ENCODE data around the gene COG8. TPM values are rescaled to one million over a fixed set of nuclear protein-coding genes. Genes with fewer than 3 reads are reported as not detected.

Gene COG8
- total and polyA plus RNA-seq, 2 experiments from 2014 or later: 21.4 to 79.9 TPM

DNA sequence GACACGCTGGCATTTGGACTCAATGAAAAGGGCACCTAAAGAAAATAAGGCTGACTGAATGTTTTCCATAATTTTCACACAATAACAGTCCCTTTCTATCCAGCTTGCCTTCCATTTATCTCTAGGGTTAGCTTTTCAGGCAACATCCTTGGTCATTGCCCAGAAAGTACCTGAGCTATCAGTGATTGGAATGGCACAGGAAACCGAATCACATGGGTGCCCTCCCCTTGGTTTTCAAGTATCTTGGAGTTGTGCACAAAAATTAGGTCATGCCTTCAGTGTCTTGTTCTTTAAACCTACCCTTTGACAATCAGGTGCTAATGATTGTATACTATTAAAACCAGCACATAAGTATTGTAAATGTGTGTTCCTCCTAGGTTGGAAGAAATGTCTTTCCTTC, 31.5 kb downstream of the COG8 start (continued):
- TF ChIP-seq, protein P1, sequence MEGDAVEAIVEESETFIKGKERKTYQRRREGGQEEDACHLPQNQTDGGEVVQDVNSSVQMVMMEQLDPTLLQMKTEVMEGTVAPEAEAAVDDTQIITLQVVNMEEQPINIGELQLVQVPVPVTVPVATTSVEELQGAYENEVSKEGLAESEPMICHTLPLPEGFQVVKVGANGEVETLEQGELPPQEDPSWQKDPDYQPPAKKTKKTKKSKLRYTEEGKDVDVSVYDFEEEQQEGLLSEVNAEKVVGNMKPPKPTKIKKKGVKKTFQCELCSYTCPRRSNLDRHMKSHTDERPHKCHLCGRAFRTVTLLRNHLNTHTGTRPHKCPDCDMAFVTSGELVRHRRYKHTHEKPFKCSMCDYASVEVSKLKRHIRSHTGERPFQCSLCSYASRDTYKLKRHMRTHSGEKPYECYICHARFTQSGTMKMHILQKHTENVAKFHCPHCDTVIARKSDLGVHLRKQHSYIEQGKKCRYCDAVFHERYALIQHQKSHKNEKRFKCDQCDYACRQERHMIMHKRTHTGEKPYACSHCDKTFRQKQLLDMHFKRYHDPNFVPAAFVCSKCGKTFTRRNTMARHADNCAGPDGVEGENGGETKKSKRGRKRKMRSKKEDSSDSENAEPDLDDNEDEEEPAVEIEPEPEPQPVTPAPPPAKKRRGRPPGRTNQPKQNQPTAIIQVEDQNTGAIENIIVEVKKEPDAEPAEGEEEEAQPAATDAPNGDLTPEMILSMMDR (conservative IDR thresholded peaks at IDR 0.05; ENCODE audit: low read depth in 2 of 2): no peak
- TF ChIP-seq POLR2AphosphoS5 (IDR thresholded peaks at IDR 0.05; ENCODE audit: low read depth) (no peak), JUNB (IDR thresholded peaks at IDR 0.05; ENCODE audit: unreplicated experiment) (no peak), EZH2phosphoT487 (IDR thresholded peaks at IDR 0.05; ENCODE audit: unreplicated experiment) (no peak), EZH2 (IDR thresholded peaks at IDR 0.05; ENCODE audit: low read depth, unreplicated experiment) (no peak)

DNA sequence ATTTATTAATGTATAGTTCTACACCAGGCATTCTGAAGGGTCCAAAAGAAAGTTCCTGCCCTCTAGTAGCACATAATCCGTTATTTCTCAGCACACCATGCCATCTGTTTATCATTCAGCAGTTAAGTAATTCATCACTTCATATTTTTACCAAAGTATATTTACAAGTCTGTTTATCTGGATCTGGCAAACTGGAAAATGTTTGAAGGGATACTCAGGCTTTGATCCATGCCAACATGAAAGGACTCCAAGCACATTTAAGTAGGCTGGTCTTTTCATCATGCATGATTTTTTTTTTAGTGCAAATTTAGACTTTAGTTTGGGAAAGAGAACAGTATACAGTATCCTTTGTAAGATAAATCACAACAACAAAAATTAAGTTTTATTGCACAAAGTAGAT, 32.3 kb downstream of the COG8 start:
- 0 out of 2 replicates have a peak, but pooled peaks cover under 1% of the 10 kb centered on the region for H4K20me1 ChIP-seq (replicated peaks; ENCODE audit: insufficient read depth)
- H3K79me2 ChIP-seq (replicated peaks; ENCODE audit: insufficient read depth): peaks cover 3% of the 10 kb centered on the region; the same call in 1 of the 2 replicates
- H3K9me3 Mint-ChIP-seq: no peaks in the 10 kb centered on the region
- H3K36me3 ChIP-seq (ENCODE audit: insufficient read depth): no peaks in the 10 kb centered on the region
- ATAC-seq (no peak), DNase-seq (ENCODE audit: low spot score) (no peak)
- H3K36me3 Mint-ChIP-seq (ENCODE audit: low read depth): peaks cover 1% of the 10 kb centered on the region; the same call in 1 of the 3 replicates
- H3K27me3 ChIP-seq (ENCODE audit: insufficient read depth): no peaks in the 10 kb centered on the region
- no peak overlapping the region for H3K4me3 Mint-ChIP-seq
- no peak overlapping the region for H3K27ac Mint-ChIP-seq
- no peak overlapping the region for H3K27ac ChIP-seq (ENCODE audit: low read depth)
- H3K9me2 ChIP-seq (ENCODE audit: insufficient read depth): no peaks in the 10 kb centered on the region
- peaks cover 6% of the 10 kb centered on the region; the same call in 1 of the 2 replicates for H3K4me1 ChIP-seq (ENCODE audit: insufficient read depth)
- peaks cover 2% of the 10 kb centered on the region for H3K4me1 Mint-ChIP-seq
- H3F3A ChIP-seq (replicated peaks; ENCODE audit: low read depth): peaks cover 5% of the 10 kb centered on the region
- peaks cover 2% of the 10 kb centered on the region for H3K27me3 Mint-ChIP-seq (ENCODE audit: insufficient read depth, low read depth, poor library complexity)
- no peak overlapping the region for H3K4me3 ChIP-seq
- no peak overlapping the region for H3K4me2 ChIP-seq
- no peak overlapping the region for H2AFZ ChIP-seq
- TF ChIP-seq, protein P1 (conservative IDR thresholded peaks at IDR 0.05; ENCODE audit: low read depth in 2 of 2): no peak
- TF ChIP-seq STAT1 (IDR thresholded peaks at IDR 0.05; ENCODE audit: unreplicated experiment) (no peak), EZH2phosphoT487 (IDR thresholded peaks at IDR 0.05; ENCODE audit: unreplicated experiment) (no peak), EZH2 (IDR thresholded peaks at IDR 0.05; ENCODE audit: low read depth, unreplicated experiment) (no peak), ZNF114 (CRISPR knock-in tag; IDR thresholded peaks at IDR 0.05) (no peak), ZNF331 (CRISPR knock-in tag; IDR thresholded peaks at IDR 0.05; ENCODE audit: low read depth) (no peak), CREB1 (CRISPR knock-in tag; IDR thresholded peaks at IDR 0.05; ENCODE audit: low read depth) (no peak), POLR2AphosphoS5 (IDR thresholded peaks at IDR 0.05; ENCODE audit: low read depth) (no peak), NANOG (IDR thresholded peaks at IDR 0.05; ENCODE audit: borderline replicate concordance) (no peak)
- TF ChIP-seq, protein P2, sequence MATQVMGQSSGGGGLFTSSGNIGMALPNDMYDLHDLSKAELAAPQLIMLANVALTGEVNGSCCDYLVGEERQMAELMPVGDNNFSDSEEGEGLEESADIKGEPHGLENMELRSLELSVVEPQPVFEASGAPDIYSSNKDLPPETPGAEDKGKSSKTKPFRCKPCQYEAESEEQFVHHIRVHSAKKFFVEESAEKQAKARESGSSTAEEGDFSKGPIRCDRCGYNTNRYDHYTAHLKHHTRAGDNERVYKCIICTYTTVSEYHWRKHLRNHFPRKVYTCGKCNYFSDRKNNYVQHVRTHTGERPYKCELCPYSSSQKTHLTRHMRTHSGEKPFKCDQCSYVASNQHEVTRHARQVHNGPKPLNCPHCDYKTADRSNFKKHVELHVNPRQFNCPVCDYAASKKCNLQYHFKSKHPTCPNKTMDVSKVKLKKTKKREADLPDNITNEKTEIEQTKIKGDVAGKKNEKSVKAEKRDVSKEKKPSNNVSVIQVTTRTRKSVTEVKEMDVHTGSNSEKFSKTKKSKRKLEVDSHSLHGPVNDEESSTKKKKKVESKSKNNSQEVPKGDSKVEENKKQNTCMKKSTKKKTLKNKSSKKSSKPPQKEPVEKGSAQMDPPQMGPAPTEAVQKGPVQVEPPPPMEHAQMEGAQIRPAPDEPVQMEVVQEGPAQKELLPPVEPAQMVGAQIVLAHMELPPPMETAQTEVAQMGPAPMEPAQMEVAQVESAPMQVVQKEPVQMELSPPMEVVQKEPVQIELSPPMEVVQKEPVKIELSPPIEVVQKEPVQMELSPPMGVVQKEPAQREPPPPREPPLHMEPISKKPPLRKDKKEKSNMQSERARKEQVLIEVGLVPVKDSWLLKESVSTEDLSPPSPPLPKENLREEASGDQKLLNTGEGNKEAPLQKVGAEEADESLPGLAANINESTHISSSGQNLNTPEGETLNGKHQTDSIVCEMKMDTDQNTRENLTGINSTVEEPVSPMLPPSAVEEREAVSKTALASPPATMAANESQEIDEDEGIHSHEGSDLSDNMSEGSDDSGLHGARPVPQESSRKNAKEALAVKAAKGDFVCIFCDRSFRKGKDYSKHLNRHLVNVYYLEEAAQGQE (IDR thresholded peaks at IDR 0.05; ENCODE audit: unreplicated experiment): no peak

All from GM23338 (cell line).